ENCODE data around the gene ZCCHC10.
A peak's percentile ranks its signal among the peaks of the same experiment; 100 is the strongest.
"Not testable (repeated sequence)": the region's sequence is repeated elsewhere in the genome, so short reads cannot be mapped to it uniquely, and the experiment has no call there.

The ZCCHC10 gene

GRCh38 chr5:133051542-133052316 lies 25.4 kb upstream of the ZCCHC10 start, which contains the start of gene HSPA4:
HSPA4 (plus strand) TSS chr5:133052013; CDS start chr5:133052251, 238 bp downstream.
- H3K4me3 ChIP-seq (replicated peaks in 1 of 2; ENCODE audit: low read depth in 2 of 2, low read length in 2 of 2): peak within 1 kb of the TSS; percentile 98 to 99
- TF ChIP-seq CTCF (IDR thresholded peaks at IDR 0.05; ENCODE audit: low read depth, low read length): no peak
- DNase-seq (ENCODE audit: low read depth in 2 of 2): peak; percentile 99

- no peak for TF ChIP-seq CTCF (IDR thresholded peaks at IDR 0.05; ENCODE audit: low read depth, low read length)
- DNase-seq (ENCODE audit: low read depth in 2 of 2): no peak
- H3K4me3 ChIP-seq (replicated peaks in 1 of 2; ENCODE audit: low read depth in 2 of 2, low read length in 2 of 2): peak overlapping the region; percentile 98 to 99
Observed at GRCh38 chr5:133051061-133051541, 24.8 kb upstream of the ZCCHC10 start.

GRCh38 chr5:133050521-133050920 lies 24.2 kb upstream of the ZCCHC10 start:
- no peak for DNase-seq (ENCODE audit: low read depth in 2 of 2)
- no peak for TF ChIP-seq CTCF (IDR thresholded peaks at IDR 0.05; ENCODE audit: low read depth, low read length)
- H3K4me3 ChIP-seq (replicated peaks in 1 of 2; ENCODE audit: low read depth in 2 of 2, low read length in 2 of 2): peak overlapping the region; percentile 98 to 99

DNA sequence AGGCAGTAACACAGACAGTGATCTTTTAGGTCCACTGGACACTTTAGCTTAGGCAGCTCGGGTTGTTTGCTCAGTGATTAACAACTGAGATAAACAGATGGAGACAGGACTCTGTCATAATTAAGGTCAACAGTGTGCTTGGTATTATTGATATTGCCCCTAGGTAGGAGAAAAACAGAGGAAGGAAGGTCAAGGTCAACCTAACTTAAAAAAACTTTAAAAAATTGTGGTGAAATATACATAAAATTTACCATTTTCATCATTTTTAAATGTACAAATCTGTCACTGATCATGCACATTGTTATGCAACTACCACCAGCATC lies 23.3 kb upstream of the ZCCHC10 start:
- TF ChIP-seq CTCF (IDR thresholded peaks at IDR 0.05; ENCODE audit: low read depth, low read length): no peak
- no peak overlapping the region for H3K4me3 ChIP-seq (replicated peaks in 1 of 2; ENCODE audit: low read depth in 2 of 2, low read length in 2 of 2)
- DNase-seq (ENCODE audit: low read depth in 2 of 2): no peak

- TF ChIP-seq CTCF (IDR thresholded peaks at IDR 0.05; ENCODE audit: low read depth, low read length): no peak
- peak; percentile 45 to 50 for DNase-seq (ENCODE audit: low read depth in 2 of 2)
- H3K4me3 ChIP-seq (replicated peaks in 1 of 2; ENCODE audit: low read depth in 2 of 2, low read length in 2 of 2): no peak overlapping the region
Observed at GRCh38 chr5:133048993-133049725, 22.8 kb upstream of the ZCCHC10 start.

GRCh38 chr5:133047404-133047803 lies 21.1 kb upstream of the ZCCHC10 start:
- TF ChIP-seq CTCF (IDR thresholded peaks at IDR 0.05; ENCODE audit: low read depth, low read length): no peak
- DNase-seq (ENCODE audit: low read depth in 2 of 2): no peak
- no peak overlapping the region for H3K4me3 ChIP-seq (replicated peaks in 1 of 2; ENCODE audit: low read depth in 2 of 2, low read length in 2 of 2)

GRCh38 chr5:133046560-133046959 lies 20.2 kb upstream of the ZCCHC10 start:
- DNase-seq (ENCODE audit: low read depth in 2 of 2): peak in 1 of 2 donors; percentile 51

More at GRCh38 chr5:133046560-133046959, 20.2 kb upstream of the ZCCHC10 start:
- not testable (repeated sequence) for H3K4me3 ChIP-seq (replicated peaks in 1 of 2; ENCODE audit: low read depth in 2 of 2, low read length in 2 of 2)
